DND-41 (cell line): ENCODE measurements around the gene FRK.

Source experiments
- ATAC-seq: fragments of 200-7000 bp; cut with Tn5 transposase; 3 replicates; pipeline ENCODE4 v1.9.1; 2021; ENCODE audit warnings: low read depth; ENCODE audit not compliant: insufficient read depth
- DNase-seq: peaks from one replicate; pipeline ENCODE4 v3.0.0-alpha.2; 2020
- H2AFZ ChIP-seq: 2 replicates; pipeline ENCODE4 v1.6.0; 2012; ENCODE audit warnings: low read depth, low read length
- H3K27ac ChIP-seq: 2 replicates; pipeline ENCODE4 v1.5.1; 2012; ENCODE audit warnings: low read length, inconsistent platforms
- H3K27me3 ChIP-seq: fragments of 200-600 bp; sonication (generic); 2 replicates; pipeline ENCODE4 v1.6.0; 2012; ENCODE audit warnings: low read length, mild to moderate bottlenecking, inconsistent platforms; ENCODE audit not compliant: insufficient read depth, poor library complexity
- H3K36me3 ChIP-seq: 2 replicates; pipeline ENCODE4 v1.5.1; 2012; ENCODE audit warnings: low read length, inconsistent platforms; ENCODE audit not compliant: insufficient read depth
- H3K4me1 ChIP-seq: 2 replicates; pipeline ENCODE4 v1.5.1; 2012; ENCODE audit warnings: mild to moderate bottlenecking, low read length; ENCODE audit not compliant: insufficient read depth
- H3K4me2 ChIP-seq: 2 replicates; pipeline ENCODE4 v1.6.0; 2012; ENCODE audit warnings: mild to moderate bottlenecking, moderate library complexity, low read length, inconsistent platforms; ENCODE audit not compliant: insufficient read depth
- H3K4me3 ChIP-seq, 2 experiments: fragments of 200-600 bp in 1 of 2; shearing (Covaris generic) in 1 of 2; 2 replicates each; pipeline ENCODE4 v1.5.1; 2012 to 2016; ENCODE audit warnings: inconsistent platforms in 2 of 2, low read length in 2 of 2, mild to moderate bottlenecking in 2 of 2, low read depth in 1 of 2, moderate library complexity in 1 of 2
- H3K79me2 ChIP-seq: 2 replicates; pipeline ENCODE4 v1.6.0; 2012; ENCODE audit warnings: low read length, inconsistent platforms; ENCODE audit not compliant: insufficient read depth
- H3K9ac ChIP-seq: 2 replicates; pipeline ENCODE4 v1.6.0; 2012; ENCODE audit warnings: low read depth, mild to moderate bottlenecking, inconsistent platforms, low read length, moderate library complexity
- H3K9me3 ChIP-seq: 2 replicates; pipeline ENCODE4 v1.5.1; 2012; ENCODE audit warnings: low read length, moderate library complexity, mild to moderate bottlenecking, inconsistent platforms; ENCODE audit not compliant: insufficient read depth, severe bottlenecking
- H4K20me1 ChIP-seq: 2 replicates; pipeline ENCODE4 v1.6.0; 2012; ENCODE audit warnings: low read length; ENCODE audit not compliant: insufficient read depth
- EZH2 ChIP-seq: IDR thresholded peaks from 3 replicates; pipeline ENCODE4 v1.6.1; 2012; ENCODE audit warnings: borderline replicate concordance, low read depth, mild to moderate bottlenecking, moderate library complexity, low read length, inconsistent platforms; ENCODE audit not compliant: severe bottlenecking
- TF ChIP-seq, protein P1 (sequence below): IDR thresholded peaks from 2 replicates; pipeline ENCODE4 v1.5.1; 2012; ENCODE audit warnings: borderline replicate concordance, low read length, moderate library complexity, mild to moderate bottlenecking; ENCODE audit not compliant: poor library complexity, severe bottlenecking; ENCODE audit errors: extremely low read depth

Gene FRK

GRCh38 chr6:116022841-116023445 is 37.7 kb downstream of the FRK start:
- Histone ChIP-seq H3K27ac (no peak overlapping the region), H3K27me3 (no peaks in the 10 kb centered on the region), H3K36me3 (no peaks in the 10 kb centered on the region), H3K4me1 (no peaks in the 10 kb centered on the region), H4K20me1 (no peaks in the 10 kb centered on the region), H3K79me2 (no peaks in the 10 kb centered on the region), H3K9ac (no peak overlapping the region), H3K9me3 (no peaks in the 10 kb centered on the region), H2AFZ (no peak overlapping the region), H3K4me2 (no peak overlapping the region), H3K4me3 (no peak overlapping the region)
- ATAC-seq = no peak
- DNase-seq = no peak
- TF ChIP-seq, protein P1, sequence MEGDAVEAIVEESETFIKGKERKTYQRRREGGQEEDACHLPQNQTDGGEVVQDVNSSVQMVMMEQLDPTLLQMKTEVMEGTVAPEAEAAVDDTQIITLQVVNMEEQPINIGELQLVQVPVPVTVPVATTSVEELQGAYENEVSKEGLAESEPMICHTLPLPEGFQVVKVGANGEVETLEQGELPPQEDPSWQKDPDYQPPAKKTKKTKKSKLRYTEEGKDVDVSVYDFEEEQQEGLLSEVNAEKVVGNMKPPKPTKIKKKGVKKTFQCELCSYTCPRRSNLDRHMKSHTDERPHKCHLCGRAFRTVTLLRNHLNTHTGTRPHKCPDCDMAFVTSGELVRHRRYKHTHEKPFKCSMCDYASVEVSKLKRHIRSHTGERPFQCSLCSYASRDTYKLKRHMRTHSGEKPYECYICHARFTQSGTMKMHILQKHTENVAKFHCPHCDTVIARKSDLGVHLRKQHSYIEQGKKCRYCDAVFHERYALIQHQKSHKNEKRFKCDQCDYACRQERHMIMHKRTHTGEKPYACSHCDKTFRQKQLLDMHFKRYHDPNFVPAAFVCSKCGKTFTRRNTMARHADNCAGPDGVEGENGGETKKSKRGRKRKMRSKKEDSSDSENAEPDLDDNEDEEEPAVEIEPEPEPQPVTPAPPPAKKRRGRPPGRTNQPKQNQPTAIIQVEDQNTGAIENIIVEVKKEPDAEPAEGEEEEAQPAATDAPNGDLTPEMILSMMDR = no peak
- TF ChIP-seq EZH2 = no peak

DNA sequence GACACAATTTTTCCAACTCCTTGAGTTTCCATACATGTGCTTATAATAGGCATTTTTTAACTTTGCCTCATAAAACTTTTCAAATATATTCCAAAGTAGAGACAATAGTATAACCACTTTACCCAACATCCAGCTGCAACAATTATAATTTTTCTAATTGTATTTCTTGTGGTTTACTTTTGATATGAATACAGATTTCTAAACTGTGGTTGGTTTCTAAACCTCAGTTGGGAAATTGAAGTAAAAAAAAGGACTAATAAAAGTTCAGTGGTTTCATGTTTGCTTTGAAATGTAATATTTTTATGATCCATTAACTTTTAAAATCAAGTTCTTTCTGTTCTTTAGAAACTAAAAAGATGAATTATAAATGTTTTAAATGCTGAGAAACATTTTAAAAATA is 40.0 kb downstream of the FRK start:
- ATAC-seq (no peak), DNase-seq (no peak)
- no peak overlapping the region for H3K4me2 ChIP-seq
- TF ChIP-seq, protein P1 = no peak
- TF ChIP-seq EZH2 = no peak
- no peaks in the 10 kb centered on the region for H3K36me3 ChIP-seq
- H3K79me2 ChIP-seq = no peaks in the 10 kb centered on the region
- H3K9me3 ChIP-seq = no peaks in the 10 kb centered on the region
- H3K4me3 ChIP-seq = no peak overlapping the region
- no peak overlapping the region for H3K9ac ChIP-seq
- H2AFZ ChIP-seq = no peak overlapping the region
- H3K27ac ChIP-seq = no peak overlapping the region
- H4K20me1 ChIP-seq = no peaks in the 10 kb centered on the region
- peaks cover 5% of the 10 kb centered on the region for H3K27me3 ChIP-seq
- H3K4me1 ChIP-seq = no peaks in the 10 kb centered on the region

DNA sequence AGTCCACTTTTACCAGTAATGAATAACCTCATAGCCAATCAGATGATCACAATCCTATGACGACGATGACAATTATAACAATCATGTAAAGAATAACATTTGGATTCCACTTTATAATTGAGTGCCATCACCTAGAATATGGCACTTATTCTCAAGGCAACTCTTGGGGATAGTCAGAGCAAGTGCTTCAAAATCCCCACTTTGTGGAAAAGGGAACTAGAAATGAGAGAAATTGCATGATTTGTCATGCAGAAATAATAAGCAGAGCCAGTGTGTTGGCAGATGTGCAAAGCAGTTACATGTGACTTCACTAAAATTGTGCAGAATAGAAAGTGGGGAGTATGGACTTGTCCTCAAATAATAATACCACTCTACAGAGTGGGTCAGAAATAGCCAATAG is 41.3 kb downstream of the FRK start:
- ATAC-seq = no peak
- Histone ChIP-seq H3K4me1 (no peaks in the 10 kb centered on the region), H2AFZ (no peak overlapping the region), H3K27me3 (peaks cover 5% of the 10 kb centered on the region), H3K27ac (no peak overlapping the region), H3K9ac (no peak overlapping the region), H4K20me1 (no peaks in the 10 kb centered on the region), H3K4me2 (no peak overlapping the region), H3K9me3 (no peaks in the 10 kb centered on the region), H3K4me3 (no peak overlapping the region), H3K79me2 (no peaks in the 10 kb centered on the region), H3K36me3 (no peaks in the 10 kb centered on the region)
- TF ChIP-seq EZH2 = no peak
- TF ChIP-seq, protein P1 = no peak
- DNase-seq = no peak
